Epidermal melanocyte (primary cell): ENCODE measurements around the gene ZNF337.
"Not testable (repeated sequence)": the region's sequence is repeated elsewhere in the genome, so short reads cannot be mapped to it uniquely, and the experiment has no call there.

Source experiments
- DNase-seq: peaks from one replicate; pipeline ENCODE4 v3.0.0; 2011; ENCODE audit warnings: low spot score; ENCODE audit not compliant: insufficient read length

ZNF337 gene

GRCh38 chr20:25696371-25697131 is at the start of gene ZNF337:
ZNF337 (minus strand) TSS chr20:25696853; CDS start chr20:25686417, 10,436 bp downstream.
- peak; percentile 88 for DNase-seq

- no peak for DNase-seq
These were observed 49.1 kb upstream of the ZNF337 start for GRCh38 chr20:25745738-25746137.

DNA sequence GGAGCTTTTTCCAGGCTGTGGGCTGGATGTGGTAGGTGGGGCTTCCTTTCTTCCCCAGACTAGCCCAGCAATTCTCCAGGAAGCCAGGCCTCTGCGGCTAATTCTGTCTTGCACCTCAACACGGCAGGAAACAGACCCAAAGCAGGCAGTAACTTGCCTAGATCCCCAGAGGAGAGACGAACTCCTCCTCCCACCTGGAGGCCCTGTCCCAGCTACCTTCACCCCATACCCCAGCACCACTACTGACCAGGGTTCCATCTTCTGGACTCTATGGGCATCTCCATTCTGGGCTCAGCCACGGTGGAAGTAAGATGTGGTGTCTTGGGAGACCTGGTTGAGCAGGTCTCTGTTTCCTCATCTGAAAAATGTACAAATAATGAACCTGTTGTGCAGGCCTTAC is 48.4 kb upstream of the ZNF337 start:
- DNase-seq, result no peak

GRCh38 chr20:25744261-25744660 is 47.6 kb upstream of the ZNF337 start:
- DNase-seq, result no peak

DNA sequence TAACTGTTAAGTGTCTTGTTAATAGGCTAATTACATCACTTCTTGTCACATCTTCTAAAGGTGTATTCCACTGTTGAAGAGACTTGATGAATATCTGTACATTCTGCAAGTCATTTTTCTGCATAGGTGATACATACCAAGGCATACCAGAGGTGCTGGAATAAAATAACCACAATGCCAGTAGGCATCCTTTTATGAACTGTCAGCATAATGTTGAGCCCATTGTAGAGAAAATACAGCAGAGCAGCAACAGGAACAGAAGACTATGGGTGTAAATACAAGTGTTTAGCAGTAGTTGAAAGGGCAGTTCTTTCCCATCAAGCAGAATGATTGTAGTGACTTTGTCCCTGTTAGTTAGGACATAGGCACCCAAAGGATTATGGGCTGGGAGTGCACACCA is 44.4 kb upstream of the ZNF337 start:
- DNase-seq, result no peak

GRCh38 chr20:25739615-25740320 is 43.1 kb upstream of the ZNF337 start:
- no peak for DNase-seq

DNA sequence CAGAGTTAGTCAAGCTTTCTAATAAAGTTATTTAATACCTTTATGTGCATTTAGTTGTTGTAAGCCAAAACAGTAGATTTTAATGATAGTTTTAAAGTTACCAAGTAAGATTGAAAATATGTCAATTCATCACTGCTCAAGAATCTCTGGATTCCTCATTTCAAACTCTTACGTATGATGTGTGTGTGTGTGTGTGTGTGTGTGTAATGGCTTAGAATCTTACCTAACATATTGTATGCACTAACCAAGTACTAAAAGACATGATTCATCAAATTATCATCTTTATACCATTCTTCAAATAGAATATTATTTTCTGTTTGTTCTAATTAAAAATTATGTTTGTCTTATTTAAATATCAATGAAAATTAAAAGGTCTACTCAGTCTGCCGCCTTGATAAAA is 41.5 kb upstream of the ZNF337 start:
- DNase-seq, result no peak

DNA sequence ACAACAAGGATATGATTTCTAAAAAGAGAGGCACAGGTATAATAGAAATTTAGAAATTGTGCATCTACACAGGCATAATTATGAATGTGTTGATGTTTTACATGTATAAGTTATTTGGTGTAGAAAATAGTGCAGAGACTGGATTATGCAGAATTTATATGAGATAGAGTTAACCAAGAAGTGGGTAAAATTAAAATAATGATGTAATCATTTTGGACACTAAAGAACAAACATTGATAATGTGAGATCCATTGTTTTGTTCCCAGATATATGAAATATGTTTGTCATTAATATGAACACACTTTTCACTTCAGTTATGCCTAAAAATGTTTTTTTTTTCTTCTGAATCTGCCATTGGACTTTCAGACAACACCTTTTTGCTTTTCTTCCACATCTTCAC is 37.2 kb upstream of the ZNF337 start:
- DNase-seq, result no peak

GRCh38 chr20:25730862-25731261 is 34.2 kb upstream of the ZNF337 start:
- no peak for DNase-seq

DNA sequence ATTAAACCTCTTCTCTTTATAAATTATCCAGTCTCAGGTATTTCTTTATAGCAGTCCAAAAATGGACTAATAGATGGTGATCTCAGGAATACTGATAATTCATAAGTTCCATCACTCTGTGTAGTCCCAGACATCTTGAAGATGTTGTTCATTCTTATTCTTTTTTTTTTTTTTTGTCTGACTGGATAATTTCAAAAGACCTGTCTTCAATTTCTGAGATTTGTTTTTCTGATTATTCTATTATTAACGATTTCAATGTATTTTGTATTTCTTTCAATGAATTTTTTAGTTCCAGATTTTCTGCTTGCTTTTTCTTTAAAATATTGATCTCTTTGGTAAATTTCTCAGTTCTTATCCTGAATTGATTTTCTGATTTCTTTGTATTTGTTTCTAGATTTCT is 29.7 kb upstream of the ZNF337 start:
- DNase-seq, result no peak

- no peak for DNase-seq
These were observed 29.0 kb upstream of the ZNF337 start for GRCh38 chr20:25725639-25726038.

- DNase-seq, result no peak
These were observed 27.3 kb upstream of the ZNF337 start for GRCh38 chr20:25723975-25724374.

- no peak for DNase-seq
These were observed 23.6 kb upstream of the ZNF337 start for GRCh38 chr20:25720285-25720684.

DNA sequence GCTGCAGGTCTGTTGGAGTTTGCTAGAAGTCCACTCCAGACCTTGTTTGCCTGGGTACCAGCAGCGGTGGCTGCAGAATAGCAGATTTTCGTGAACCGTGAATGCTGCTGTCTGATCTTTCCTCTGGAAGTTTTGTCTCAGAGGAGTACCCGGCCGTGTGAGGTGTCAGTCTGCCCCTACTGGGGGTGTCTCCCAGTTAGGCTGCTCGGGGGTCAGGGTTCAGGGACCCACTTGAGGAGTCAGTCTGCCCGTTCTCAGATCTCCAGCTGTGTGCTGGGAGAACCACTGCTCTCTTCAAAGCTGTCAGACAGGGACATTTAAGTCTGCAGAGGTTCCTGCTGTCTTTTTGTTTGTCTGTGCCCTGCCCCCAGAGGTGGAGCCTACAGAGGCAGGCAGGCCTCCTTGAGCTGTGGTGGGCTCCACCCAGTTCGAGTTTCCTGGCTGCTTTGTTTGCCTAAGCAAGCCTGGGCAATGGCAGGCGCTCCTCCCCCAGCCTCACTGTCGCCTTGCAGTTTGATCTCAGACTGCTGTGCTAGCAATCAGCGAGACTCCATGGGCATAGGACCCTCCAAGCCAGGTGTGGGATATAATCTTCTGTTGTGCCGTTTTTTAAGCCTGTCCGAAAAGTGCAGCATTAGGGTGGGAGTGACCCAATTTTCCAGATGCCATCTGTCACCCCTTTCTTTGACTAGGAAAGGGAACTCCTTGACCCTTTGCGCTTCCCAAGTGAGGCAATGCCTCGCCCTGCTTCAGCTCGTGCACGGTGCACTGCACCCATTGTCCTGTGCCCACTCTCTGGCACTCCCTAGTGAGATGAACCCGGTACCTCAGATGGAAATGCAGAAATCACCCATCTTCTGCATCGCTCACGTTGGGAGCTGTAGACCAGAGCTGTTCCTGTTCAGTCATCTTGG is 22.5 kb upstream of the ZNF337 start:
- DNase-seq, result not testable (repeated sequence)

- DNase-seq, result no peak
These were observed 11.0 kb upstream of the ZNF337 start for GRCh38 chr20:25707695-25708094.

DNA sequence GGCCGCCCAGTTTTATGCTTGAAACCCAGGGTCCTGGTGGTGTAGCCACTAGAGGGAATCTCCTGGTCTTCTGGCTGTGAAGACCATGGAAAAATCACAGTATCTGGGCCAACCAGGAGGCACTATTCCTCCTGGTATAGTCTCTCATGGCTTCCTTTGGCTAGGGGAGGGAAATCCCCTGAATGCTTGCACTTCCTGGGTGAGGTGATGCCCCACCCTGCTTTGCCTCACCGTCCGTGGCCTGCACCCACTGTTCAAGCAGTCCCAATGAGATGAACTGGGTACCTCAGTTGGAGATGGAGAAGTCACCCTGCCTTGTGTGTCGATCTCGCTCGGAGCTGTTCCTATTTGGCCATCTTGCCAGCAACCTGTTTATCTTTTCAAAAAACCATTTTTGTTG is 10.1 kb upstream of the ZNF337 start:
- no peak for DNase-seq

DNA sequence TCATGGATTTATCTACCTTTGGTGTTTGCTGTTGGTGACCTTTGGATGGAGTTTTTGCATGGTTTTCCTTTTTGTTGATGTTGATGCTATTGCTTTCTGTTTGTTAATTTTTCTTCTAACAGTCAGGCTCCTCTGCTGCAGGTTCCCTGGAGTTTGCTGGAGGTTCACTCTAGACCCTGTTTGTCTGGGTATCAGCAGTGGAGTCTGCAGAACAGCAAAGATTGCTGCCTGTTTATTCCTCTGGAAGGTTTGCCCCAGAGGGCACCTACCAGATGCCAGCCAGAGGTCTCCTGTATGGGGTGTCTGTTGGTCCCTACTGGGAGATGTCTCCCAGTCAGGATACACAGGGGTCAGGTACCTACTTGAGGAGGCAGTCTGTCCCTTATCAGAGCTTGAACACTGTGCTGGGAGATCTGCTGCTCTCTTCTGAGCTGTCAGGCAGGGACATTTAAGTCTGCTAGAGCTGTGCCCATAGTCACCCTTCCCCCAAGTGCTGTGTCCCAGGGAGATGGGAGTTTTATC is 9.2 kb upstream of the ZNF337 start:
- DNase-seq, result no peak

- not testable (repeated sequence) for DNase-seq
These were observed 7.7 kb upstream of the ZNF337 start for GRCh38 chr20:25704303-25704702.

- not testable (repeated sequence) for DNase-seq
These were observed 4.2 kb upstream of the ZNF337 start for GRCh38 chr20:25700835-25701234.

DNA sequence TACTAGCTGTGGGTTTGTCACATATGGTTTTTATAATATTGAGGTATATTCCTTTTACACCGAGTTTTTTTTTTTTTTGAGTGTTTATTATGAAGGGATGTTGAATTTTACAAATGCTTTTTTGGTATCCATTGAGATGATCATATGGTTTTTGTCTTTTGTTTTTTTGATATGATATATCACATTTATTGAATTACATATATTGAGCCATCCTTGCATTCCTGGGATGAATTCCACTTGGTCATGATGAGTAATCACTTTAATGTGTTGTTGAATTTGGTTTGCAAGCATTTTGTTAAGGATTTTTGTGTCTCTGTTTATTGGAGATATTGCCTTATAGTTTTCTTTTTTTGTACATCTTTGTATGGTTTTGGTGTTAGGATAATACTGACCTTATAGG is 3.3 kb upstream of the ZNF337 start:
- no peak for DNase-seq

DNA sequence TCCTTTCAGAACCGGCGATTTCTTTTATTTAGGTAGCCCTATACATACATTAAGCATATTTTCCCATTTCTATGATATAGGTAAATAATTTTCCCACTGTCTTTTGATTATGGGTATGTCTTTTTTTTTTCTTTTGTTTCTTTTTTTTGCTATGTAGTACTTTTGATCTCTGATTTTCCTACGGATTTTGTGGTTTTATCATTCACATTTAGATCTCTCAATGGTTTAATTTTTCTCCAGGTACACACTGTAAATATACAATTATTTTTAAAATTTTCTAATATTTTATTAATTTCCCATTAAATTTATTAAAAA is 436 bp upstream of the ZNF337 start:
- DNase-seq, result no peak
